DMS53 treated with DMSO at 0.1 percent for 48 hours (cell line): ENCODE results near the gene CTSL.
"Not testable (repeated sequence)": the region's sequence is repeated elsewhere in the genome, so short reads cannot be mapped to it uniquely, and the experiment has no call there.

Experiments
- DNase-seq: peaks from one replicate; lab custom pipeline; 2025; ENCODE audit not compliant: unreplicated experiment; lab: John Stamatoyannopoulos, UW

Gene CTSL

GRCh38 chr9:87718852-87719612 is 6.9 kb upstream of the CTSL start:
- DNase-seq = no peak

GRCh38 chr9:87720173-87720572 is 5.7 kb upstream of the CTSL start:
- DNase-seq = no peak

GRCh38 chr9:87722393-87723088 is 3.4 kb upstream of the CTSL start:
- DNase-seq = no peak

GRCh38 chr9:87725356-87725899 is 491 bp upstream of the CTSL start:
- DNase-seq = peak; percentile 28

GRCh38 chr9:87729246-87729645 is 3.3 kb downstream of the CTSL start:
- DNase-seq = no peak

GRCh38 chr9:87731321-87731720 is 5.4 kb downstream of the CTSL start:
- DNase-seq = no peak

- no peak for DNase-seq
Observed at GRCh38 chr9:87732344-87732743, 6.4 kb downstream of the CTSL start.

- DNase-seq = no peak
Observed at GRCh38 chr9:87732756-87733155, 6.8 kb downstream of the CTSL start.

GRCh38 chr9:87733273-87734052 is 7.5 kb downstream of the CTSL start:
- no peak for DNase-seq

- no peak for DNase-seq
Observed at GRCh38 chr9:87734106-87734505, 8.2 kb downstream of the CTSL start.

- DNase-seq = no peak
Observed at GRCh38 chr9:87739546-87739945, 13.6 kb downstream of the CTSL start.

- DNase-seq = no peak
Observed at GRCh38 chr9:87740209-87740608, 14.3 kb downstream of the CTSL start.

GRCh38 chr9:87741326-87741725 is 15.4 kb downstream of the CTSL start:
- DNase-seq = no peak

- no peak for DNase-seq
Observed at GRCh38 chr9:87741891-87742290, 16.0 kb downstream of the CTSL start.

GRCh38 chr9:87742813-87743428 is 17.0 kb downstream of the CTSL start:
- DNase-seq = no peak

GRCh38 chr9:87744247-87744646 is 18.3 kb downstream of the CTSL start:
- DNase-seq = not testable (repeated sequence)

- DNase-seq = no peak
Observed at GRCh38 chr9:87746186-87746585, 20.3 kb downstream of the CTSL start.

- DNase-seq = no peak
Observed at GRCh38 chr9:87748881-87749280, 23.0 kb downstream of the CTSL start.

GRCh38 chr9:87749335-87750035 is 23.6 kb downstream of the CTSL start:
- no peak for DNase-seq

GRCh38 chr9:87750726-87751125 is 24.8 kb downstream of the CTSL start:
- DNase-seq = no peak
